Hepatocyte (in vitro differentiated cells): ENCODE measurements around the gene ACAT2. TPM values are rescaled to one million over a fixed set of nuclear protein-coding genes. Genes with fewer than 3 reads are reported as not detected.

Experiments
- DNase-seq: peaks from one replicate; pipeline ENCODE4 v3.0.0-alpha.2; 2016; ENCODE audit warnings: low spot score
- H2AFZ ChIP-seq: fragments of 200-600 bp; sonication (generic); 2 replicates; pipeline ENCODE4 v1.6.0; 2016; ENCODE audit warnings: antibody characterized with exemption, mild to moderate bottlenecking
- H3K27ac ChIP-seq: fragments of 200-600 bp; sonication (generic); 2 replicates; pipeline ENCODE4 v1.5.1; 2016; ENCODE audit warnings: mild to moderate bottlenecking
- H3K27me3 ChIP-seq: fragments of 200-600 bp; sonication (generic); 2 replicates; pipeline ENCODE4 v1.6.1; 2016
- H3K36me3 ChIP-seq: fragments of 200-600 bp; sonication (generic); replicated peaks from 2 replicates; pipeline ENCODE4 v1.5.1; 2016; ENCODE audit warnings: low read depth; ENCODE audit not compliant: insufficient read depth
- H3K4me1 ChIP-seq: fragments of 200-600 bp; sonication (generic); 2 replicates; pipeline ENCODE4 v1.5.1; 2016; ENCODE audit warnings: mild to moderate bottlenecking, moderate library complexity; ENCODE audit not compliant: insufficient read depth
- H3K4me2 ChIP-seq: fragments of 200-600 bp; sonication (generic); 2 replicates; pipeline ENCODE4 v1.6.0; 2016
- H3K4me3 ChIP-seq: fragments of 200-600 bp; sonication (generic); 2 replicates; pipeline ENCODE4 v1.5.1; 2016; ENCODE audit warnings: mild to moderate bottlenecking
- H3K79me2 ChIP-seq: fragments of 200-600 bp; sonication (generic); 2 replicates; pipeline ENCODE4 v1.6.0; 2017; ENCODE audit warnings: mild to moderate bottlenecking
- H3K9me2 ChIP-seq: fragments of 200-600 bp; sonication (generic); replicated peaks from 2 replicates; pipeline ENCODE4 v1.6.0; 2017; ENCODE audit warnings: mild to moderate bottlenecking; ENCODE audit not compliant: insufficient read depth
- H3K9me3 ChIP-seq: fragments of 200-600 bp; sonication (generic); 2 replicates; pipeline ENCODE4 v1.5.1; 2016; ENCODE audit warnings: low read depth, mild to moderate bottlenecking
- H4K20me1 ChIP-seq: fragments of 200-600 bp; sonication (generic); 2 replicates; pipeline ENCODE4 v1.6.0; 2016; ENCODE audit warnings: mild to moderate bottlenecking; ENCODE audit not compliant: insufficient read depth, poor library complexity, severe bottlenecking
- CTCF ChIP-seq: fragments of 200-600 bp; sonication (generic); IDR thresholded peaks from 2 replicates; pipeline ENCODE4 v1.5.1; 2016; ENCODE audit warnings: antibody characterized with exemption, mild to moderate bottlenecking; ENCODE audit not compliant: poor library complexity
- EZH2 ChIP-seq: fragments of 200-600 bp; sonication (generic); IDR thresholded peaks from 2 replicates; pipeline ENCODE4 v1.6.1; 2016; ENCODE audit warnings: antibody characterized with exemption, mild to moderate bottlenecking, borderline replicate concordance
- EZH2phosphoT487 ChIP-seq: fragments of 200-600 bp; sonication (generic); IDR thresholded peaks from one replicate; pipeline ENCODE4 v1.6.1; 2018; ENCODE audit warnings: antibody characterized with exemption, mild to moderate bottlenecking, low read depth, moderate library complexity; ENCODE audit not compliant: unreplicated experiment, severe bottlenecking
- WGBS: methylation state at CpG from one replicate; pipeline ENCODE4 v1.1.6; 2016; ENCODE audit warnings: low lambda C conversion rate; ENCODE audit errors: missing lambda C conversion rate; 5-methylcytosine and 5-hydroxymethylcytosine counted together
- polyA plus RNA-seq: library from polyadenylated mRNA; unstranded; fragments of >200 nt; fragmentation: Nextera tagmentation; extraction: Ambion mirVana; gene quantifications from 2 replicates; pipeline ENCODE4 v1.2.1, GENCODE V29; 2016
- total RNA-seq: library from RNA; depleted of rRNA; stranded (reverse); fragments of >200 nt; gene quantifications from 2 replicates; pipeline ENCODE4 v1.2.3, GENCODE V29; 2014

ACAT2 gene
- total and polyA plus RNA-seq, 2 experiments from 2014 or later: 67.0 to 98.6 TPM

GRCh38 chr6:159778542-159779103, 16.8 kb downstream of the ACAT2 start:
- 74% methylated on average over 3 of the region's 3 CpGs for WGBS
- no peak overlapping the region for H3K27ac ChIP-seq
- no peak overlapping the region for H3K4me3 ChIP-seq
- H4K20me1 ChIP-seq: no peaks in the 10 kb centered on the region
- H3K9me2 ChIP-seq: no peaks in the 10 kb centered on the region
- no peak for DNase-seq
- no peaks in the 10 kb centered on the region for H3K27me3 ChIP-seq
- H3K4me2 ChIP-seq: no peak overlapping the region
- no peak overlapping the region for H2AFZ ChIP-seq
- H3K9me3 ChIP-seq: no peaks in the 10 kb centered on the region
- TF ChIP-seq EZH2phosphoT487: no peak
- no peak for TF ChIP-seq EZH2
- no peak for TF ChIP-seq CTCF
- peaks cover 19% of the 10 kb centered on the region for H3K79me2 ChIP-seq
- no peaks in the 10 kb centered on the region for H3K36me3 ChIP-seq
- no peaks in the 10 kb centered on the region for H3K4me1 ChIP-seq

GRCh38 chr6:159788276-159788675, 26.4 kb downstream of the ACAT2 start:
- no peak for DNase-seq
- peaks cover 19% of the 10 kb centered on the region for H4K20me1 ChIP-seq

DNA sequence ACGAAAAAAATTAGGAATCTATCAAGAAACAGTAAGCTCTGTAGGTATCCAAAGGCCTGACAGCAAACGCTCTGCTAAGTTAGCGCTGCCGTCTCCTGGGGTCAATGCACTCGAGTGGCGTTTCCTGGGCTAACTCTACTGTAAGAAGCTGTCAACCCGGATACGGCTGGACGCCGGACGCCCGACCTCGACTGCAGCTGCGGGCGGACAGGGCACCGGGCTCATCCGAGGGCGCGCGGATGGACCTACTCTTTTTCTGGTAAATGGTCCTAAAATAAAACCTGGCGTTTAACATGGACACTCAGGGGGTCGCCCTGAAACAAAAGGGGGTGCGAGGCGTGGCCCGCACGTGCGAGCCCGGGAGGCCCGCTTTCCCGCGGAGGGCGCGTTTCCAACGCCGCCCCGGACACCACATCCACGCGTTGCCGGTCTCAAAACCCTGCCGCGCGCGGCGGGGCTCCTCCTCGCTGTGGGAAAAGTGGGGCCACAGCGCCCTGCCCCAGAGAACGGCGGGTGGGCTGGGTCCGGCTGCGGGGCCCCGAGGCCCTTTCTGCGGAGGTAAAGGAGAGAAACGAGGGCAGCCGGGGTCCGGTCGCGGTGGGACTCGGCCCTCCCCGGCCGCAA, 27.0 kb downstream of the ACAT2 start:
- DNase-seq: peak; percentile 68
- Histone ChIP-seq H3K4me2 (peak overlapping the region; percentile 92), H4K20me1 (peaks cover 19% of the 10 kb centered on the region), H2AFZ (peak overlapping the region; percentile 20), H3K9me2 (no peaks in the 10 kb centered on the region), H3K27me3 (no peaks in the 10 kb centered on the region), H3K9me3 (no peaks in the 10 kb centered on the region), H3K36me3 (no peaks in the 10 kb centered on the region), H3K27ac (peak overlapping the region; percentile 76), H3K79me2 (peaks cover 85% of the 10 kb centered on the region), H3K4me3 (peak overlapping the region; percentile 35), H3K4me1 (peaks cover 32% of the 10 kb centered on the region)
- WGBS: under 1% methylated on average over 42 of the region's 60 CpGs
- no peak for TF ChIP-seq CTCF
- no peak for TF ChIP-seq EZH2
- no peak for TF ChIP-seq EZH2phosphoT487

More at GRCh38 chr6:159788276-159788675, 26.4 kb downstream of the ACAT2 start:
- no peaks in the 10 kb centered on the region for H3K36me3 ChIP-seq
- H3K79me2 ChIP-seq: peaks cover 82% of the 10 kb centered on the region
- TF ChIP-seq EZH2 (no peak), EZH2phosphoT487 (no peak), CTCF (no peak)
- no peaks in the 10 kb centered on the region for H3K9me2 ChIP-seq
- no peaks in the 10 kb centered on the region for H3K9me3 ChIP-seq
- peak overlapping the region; percentile 35 for H3K4me3 ChIP-seq
- whole genome bisulfite sequencing: 35% methylated on average over 15 of the region's 15 CpGs
- H3K4me1 ChIP-seq: peaks cover 30% of the 10 kb centered on the region
- peak overlapping the region; percentile 76 for H3K27ac ChIP-seq
- H3K27me3 ChIP-seq: no peaks in the 10 kb centered on the region
- H3K4me2 ChIP-seq: peak overlapping the region; percentile 92
- no peak overlapping the region for H2AFZ ChIP-seq
